HG03460 (cell line): ENCODE data around the gene KLHL17.

Experiments used
- ATAC-seq: cut with Tn5 transposase; IDR thresholded peaks from one replicate; pipeline ENCODE4 v1.9.1; 2021; ENCODE audit not compliant: unreplicated experiment

KLHL17 gene

GRCh38 chr1:960363-961131 is at the start of gene KLHL17:
Gene KLHL17, plus strand, starts transcription at chr1:960584. Its CDS starts 110 bp downstream, at chr1:960694.
- ATAC-seq: no peak

GRCh38 chr1:910881-911721 is 49.3 kb upstream of the KLHL17 start:
- ATAC-seq: no peak

- no peak for ATAC-seq
Observed at GRCh38 chr1:911875-912739, 48.3 kb upstream of the KLHL17 start.

GRCh38 chr1:912740-913301 is 47.6 kb upstream of the KLHL17 start:
- no peak for ATAC-seq

- ATAC-seq: no peak
Observed at GRCh38 chr1:913491-914130, 46.8 kb upstream of the KLHL17 start.

GRCh38 chr1:914131-914890 is 46.1 kb upstream of the KLHL17 start:
- ATAC-seq: no peak

- no peak for ATAC-seq
Observed at GRCh38 chr1:914891-915280, 45.5 kb upstream of the KLHL17 start.

GRCh38 chr1:915295-916172 is 44.9 kb upstream of the KLHL17 start:
- no peak for ATAC-seq

- ATAC-seq: no peak
Observed at GRCh38 chr1:916173-917075, 44.0 kb upstream of the KLHL17 start.

- ATAC-seq: no peak
Observed at GRCh38 chr1:917076-917459, 43.3 kb upstream of the KLHL17 start.

GRCh38 chr1:917466-918091 is 42.8 kb upstream of the KLHL17 start:
- no peak for ATAC-seq

- ATAC-seq: no peak
Observed at GRCh38 chr1:918353-918752, 42.0 kb upstream of the KLHL17 start.

- ATAC-seq: no peak
Observed at GRCh38 chr1:918843-919242, 41.5 kb upstream of the KLHL17 start.

GRCh38 chr1:919271-919872 is 41.0 kb upstream of the KLHL17 start:
- ATAC-seq: no peak

- ATAC-seq: no peak
Observed at GRCh38 chr1:920010-920409, 40.4 kb upstream of the KLHL17 start.

GRCh38 chr1:920521-920920 is 39.9 kb upstream of the KLHL17 start:
- no peak for ATAC-seq
